GM12878 (cell line): ENCODE data around the gene NHERF1. TPM values are rescaled to one million over a fixed set of nuclear protein-coding genes. Genes with fewer than 3 reads are reported as not detected.

Experiments
- ATAC-seq: fragments of 200-7000 bp; cut with Tn5 transposase; 3 replicates; pipeline ENCODE4 v1.9.1; 2020; ENCODE audit warnings: mild to moderate bottlenecking, moderate library complexity
- BruUV-seq: library from RNA; stranded (reverse); fragments of 400-500 nt; replicated peaks from 2 replicates; lab custom pipeline; 2021; lab: Mats Ljungman, UMichigan
- CTCF ChIA-PET: fragments of 300-600 bp; sonication (Branson Sonifier 250); formaldehyde crosslinking; extraction: SDS; loops from one replicate; lab custom pipeline; 2021; ENCODE audit warnings: inconsistent platforms; lab: Yijun Ruan, JAX
- POLR2A ChIA-PET: fragments of 350-600 bp; formaldehyde crosslinking; extraction: SDS; loops from one replicate; lab custom pipeline; 2021; ENCODE audit warnings: inconsistent platforms; lab: Charles Lee
- RAD21 ChIA-PET: fragments of 300-600 bp; sonication (Branson Sonifier 250); formaldehyde crosslinking; loops from one replicate; lab custom pipeline; 2023; ENCODE audit warnings: antibody characterized with exemption; ENCODE audit not compliant: unreplicated experiment; lab: Charles Lee
- SMC1A ChIA-PET: fragments of 300-600 bp; sonication (Branson Sonifier 250); formaldehyde crosslinking; loops from one replicate; lab custom pipeline; 2023; ENCODE audit not compliant: unreplicated experiment, uncharacterized antibody; lab: Charles Lee
- DNase-seq: peaks from one replicate; pipeline ENCODE4 v3.0.0-alpha.2; 2011; ENCODE audit warnings: low read depth, low spot score
- FAIRE-seq: peaks from 3 replicates; lab custom pipeline; 2011; peaks lifted over from hg19 to GRCh38; lab: Jason Lieb, UNC
- H2AFZ ChIP-seq: 2 replicates; pipeline ENCODE4 v1.6.0; 2011; ENCODE audit warnings: low read depth, low read length, control low read depth; ENCODE audit not compliant: control insufficient read depth
- H3K27ac ChIP-seq: 2 replicates; pipeline ENCODE4 v1.5.1; 2011; ENCODE audit warnings: control low read depth; ENCODE audit not compliant: control insufficient read depth, insufficient read depth
- H3K27me3 ChIP-seq, 2 experiments: replicated peaks in 1 of 2; 2 replicates each; pipeline versions ENCODE4 v1.6.0 to v1.6.1; 2011; ENCODE audit warnings: low read length in 1 of 2; ENCODE audit not compliant: control insufficient read depth in 2 of 2, insufficient read depth in 2 of 2
- H3K36me3 ChIP-seq, 2 experiments: 2 replicates each; pipeline ENCODE4 v1.5.1; 2011; ENCODE audit warnings: low read length in 1 of 2; ENCODE audit not compliant: control insufficient read depth in 2 of 2, insufficient read depth in 2 of 2
- H3K4me1 ChIP-seq: 2 replicates; pipeline ENCODE4 v1.6.1; 2011; ENCODE audit warnings: mild to moderate bottlenecking, low read length, moderate library complexity, mixed read lengths; ENCODE audit not compliant: control insufficient read depth, insufficient read depth
- H3K4me2 ChIP-seq: 2 replicates; pipeline ENCODE4 v1.6.0; 2011; ENCODE audit warnings: control low read depth; ENCODE audit not compliant: control insufficient read depth, insufficient read depth
- H3K4me3 ChIP-seq: fragments of 200-600 bp; sonication (generic); 2 replicates; pipeline ENCODE4 v1.5.1; 2016
- H3K79me2 ChIP-seq: 2 replicates; pipeline ENCODE4 v1.6.0; 2011; ENCODE audit warnings: low read length; ENCODE audit not compliant: control insufficient read depth, insufficient read depth
- H3K9ac ChIP-seq: 2 replicates; pipeline ENCODE4 v1.8.0; 2011; ENCODE audit warnings: low read length, control low read depth, mixed read lengths; ENCODE audit not compliant: control insufficient read depth, insufficient read depth
- H3K9me3 ChIP-seq: replicated peaks from 3 replicates; pipeline ENCODE4 v1.5.1; 2011; ENCODE audit warnings: mild to moderate bottlenecking, low read length; ENCODE audit not compliant: control insufficient read depth, insufficient read depth
- H4K20me1 ChIP-seq: 2 replicates; pipeline ENCODE4 v1.6.0; 2011; ENCODE audit not compliant: control insufficient read depth, insufficient read depth
- CBX5 ChIP-seq: sonication (generic); IDR thresholded peaks from 2 replicates; pipeline ENCODE4 v1.6.1; 2016; ENCODE audit warnings: low read depth, moderate library complexity, mild to moderate bottlenecking, inconsistent platforms
- NFYA ChIP-seq: IDR thresholded peaks from 2 replicates; pipeline ENCODE4 v1.6.1; 2011; ENCODE audit warnings: low read depth, mild to moderate bottlenecking, low read length, improper control_type of control experiment, borderline replicate concordance
- PML ChIP-seq: IDR thresholded peaks from 2 replicates; pipeline ENCODE4 v1.6.1; 2012; ENCODE audit warnings: low read length, inconsistent platforms
- POU2F2 ChIP-seq: IDR thresholded peaks from 3 replicates; pipeline ENCODE4 v1.6.1; 2011; ENCODE audit warnings: low read depth, mild to moderate bottlenecking, low read length, borderline replicate concordance
- WRNIP1 ChIP-seq: IDR thresholded peaks from 2 replicates; pipeline ENCODE4 v1.6.1; 2011; ENCODE audit warnings: low read depth, low read length, improper control_type of control experiment, borderline replicate concordance
- ZBTB4 ChIP-seq: fragments of 450-650 bp; formaldehyde crosslinking; IDR thresholded peaks from 2 replicates; pipeline ENCODE4 v1.4.0; 2022; ENCODE audit warnings: mild to moderate bottlenecking, moderate library complexity
- WGBS: methylation state at CpG from one replicate; pipeline ENCODE4 v1.1.6; 2016; ENCODE audit warnings: low lambda C conversion rate; ENCODE audit not compliant: insufficient replicate concordance, insufficient coverage; ENCODE audit errors: missing lambda C conversion rate; 5-methylcytosine and 5-hydroxymethylcytosine counted together
- in situ Hi-C: fragments of 300-500 bp; cut with MboI; formaldehyde crosslinking; loops from 9 replicates; pipeline ENCODE4 v1.14.3; 2018; ENCODE audit warnings: mixed read lengths
- intact Hi-C: fragments of 100-400 bp; cut with micrococcal nuclease; formaldehyde crosslinking; loops from one replicate; pipeline ENCODE4 v1.14.2; 2022; ENCODE audit not compliant: unreplicated experiment
- polyA plus RNA-seq, 11 experiments: library from polyadenylated mRNA; depleted of rRNA in 4 of 11; unstranded in 6 of 11; stranded (reverse) in 5 of 11; fragments of >200 nt; fragmentation: Nextera tagmentation in 4 of 11; fragmentation: Illumina TruSeq in 1 of 11; extraction: Ambion mirVana in 4 of 11; extraction: Trizol in 1 of 11; gene quantifications; 1 replicate in 1 of 11; 2 replicates in 10 of 11; pipeline versions ENCODE4 v1.2.1 to v1.2.3, GENCODE V29; 2011 to 2016; ENCODE audit warnings: inconsistent platforms in 2 of 11, missing spikeins in 2 of 11, low read depth in 1 of 11
- total RNA-seq, 4 experiments: library from RNA; depleted of rRNA in 3 of 4; stranded (reverse); fragments of >200 nt in 3 of 4; fragmentation: Illumina TruSeq in 1 of 4; extraction: Trizol in 1 of 4; gene quantifications; 2 replicates each; pipeline versions ENCODE4 v1.2.1 to v1.2.3, GENCODE V29; 2013 to 2021

Gene NHERF1
- total and polyA plus RNA-seq, 10 of the 15 experiments (the other 5 are each of a cell fraction or from before 2014, with no cell fraction given) = 13.4 to 61.6 (median 39.0) TPM

- no TSS peak for BruUV-seq
- no peaks in the 10 kb centered on the region for H3K79me2 ChIP-seq
- H2AFZ ChIP-seq = no peak overlapping the region
- H3K27me3 ChIP-seq = no peaks in the 10 kb centered on the region
- H4K20me1 ChIP-seq = no peaks in the 10 kb centered on the region
- no peak for DNase-seq
- ChIA-PET POLR2A (no interaction called here), CTCF (interaction anchor here (1.4 kb wide), 1 partner anchor 72 kb away, joined by 3 read pairs; no protein-coding TSS in a partner anchor), RAD21 (no interaction called here), SMC1A (no interaction called here)
- H3K4me1 ChIP-seq = peaks cover 11% of the 10 kb centered on the region
- in situ Hi-C loops (no loop called here), intact Hi-C loops (no loop called here)
- FAIRE-seq = no peak
- no peak overlapping the region for H3K9ac ChIP-seq
- H3K36me3 ChIP-seq = no peaks in the 10 kb centered on the region
- H3K4me3 ChIP-seq = no peak overlapping the region
- H3K9me3 ChIP-seq = no peaks in the 10 kb centered on the region; the same call in 2 of the 3 replicates
- no peak overlapping the region for H3K27ac ChIP-seq
- no peak overlapping the region for H3K4me2 ChIP-seq
- 17% methylated on average over 3 of the region's 3 CpGs for WGBS
- ATAC-seq = no peak
- TF ChIP-seq CBX5 = no peak
- no peak for TF ChIP-seq WRNIP1
- TF ChIP-seq POU2F2 = no peak
- TF ChIP-seq NFYA = no peak
- no peak for TF ChIP-seq ZBTB4
- TF ChIP-seq PML = no peak
- TF ChIP-seq, all 136 proteins: peak for 0
Observed at GRCh38 chr17:74728702-74729075, 19.7 kb upstream of the NHERF1 start.
